D721Med (cell line): ENCODE results near the gene MAST4.

ENCODE experiments used
- DNase-seq: peaks from one replicate; pipeline ENCODE4 v3.0.0; 2011; ENCODE audit warnings: low spot score; ENCODE audit not compliant: insufficient read length
- FAIRE-seq: peaks from 2 replicates; lab custom pipeline; 2011; peaks lifted over from hg19 to GRCh38; lab: Jason Lieb, UNC
- TF ChIP-seq, protein P1 (sequence below): IDR thresholded peaks from 2 replicates; pipeline ENCODE4 v1.5.1; 2012; ENCODE audit warnings: mild to moderate bottlenecking, control low read depth; ENCODE audit not compliant: insufficient read depth; ENCODE audit errors: missing control alignments

The MAST4 gene

DNA sequence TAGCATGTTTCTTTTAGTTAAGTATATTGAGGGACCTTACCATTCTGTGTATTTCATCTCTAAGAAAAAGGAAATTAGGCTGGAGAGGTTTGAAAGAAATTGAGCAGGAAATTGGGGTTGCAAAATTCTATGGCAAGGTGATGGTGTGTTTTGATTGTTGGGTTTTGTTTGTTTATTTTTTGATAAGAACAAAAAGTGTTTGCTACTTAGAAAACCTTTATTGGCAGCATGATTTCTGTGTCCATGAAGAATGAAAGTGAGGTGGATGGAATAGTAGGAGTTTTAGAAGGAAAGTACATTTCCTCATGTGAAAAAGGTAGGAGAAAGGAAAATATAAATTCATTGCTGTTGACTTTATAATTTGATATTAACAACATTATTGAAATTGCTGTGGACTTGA is 433.3 kb downstream of the MAST4 start:
- TF ChIP-seq, protein P1, sequence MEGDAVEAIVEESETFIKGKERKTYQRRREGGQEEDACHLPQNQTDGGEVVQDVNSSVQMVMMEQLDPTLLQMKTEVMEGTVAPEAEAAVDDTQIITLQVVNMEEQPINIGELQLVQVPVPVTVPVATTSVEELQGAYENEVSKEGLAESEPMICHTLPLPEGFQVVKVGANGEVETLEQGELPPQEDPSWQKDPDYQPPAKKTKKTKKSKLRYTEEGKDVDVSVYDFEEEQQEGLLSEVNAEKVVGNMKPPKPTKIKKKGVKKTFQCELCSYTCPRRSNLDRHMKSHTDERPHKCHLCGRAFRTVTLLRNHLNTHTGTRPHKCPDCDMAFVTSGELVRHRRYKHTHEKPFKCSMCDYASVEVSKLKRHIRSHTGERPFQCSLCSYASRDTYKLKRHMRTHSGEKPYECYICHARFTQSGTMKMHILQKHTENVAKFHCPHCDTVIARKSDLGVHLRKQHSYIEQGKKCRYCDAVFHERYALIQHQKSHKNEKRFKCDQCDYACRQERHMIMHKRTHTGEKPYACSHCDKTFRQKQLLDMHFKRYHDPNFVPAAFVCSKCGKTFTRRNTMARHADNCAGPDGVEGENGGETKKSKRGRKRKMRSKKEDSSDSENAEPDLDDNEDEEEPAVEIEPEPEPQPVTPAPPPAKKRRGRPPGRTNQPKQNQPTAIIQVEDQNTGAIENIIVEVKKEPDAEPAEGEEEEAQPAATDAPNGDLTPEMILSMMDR, result no peak
- DNase-seq (no peak), FAIRE-seq (no peak)

DNA sequence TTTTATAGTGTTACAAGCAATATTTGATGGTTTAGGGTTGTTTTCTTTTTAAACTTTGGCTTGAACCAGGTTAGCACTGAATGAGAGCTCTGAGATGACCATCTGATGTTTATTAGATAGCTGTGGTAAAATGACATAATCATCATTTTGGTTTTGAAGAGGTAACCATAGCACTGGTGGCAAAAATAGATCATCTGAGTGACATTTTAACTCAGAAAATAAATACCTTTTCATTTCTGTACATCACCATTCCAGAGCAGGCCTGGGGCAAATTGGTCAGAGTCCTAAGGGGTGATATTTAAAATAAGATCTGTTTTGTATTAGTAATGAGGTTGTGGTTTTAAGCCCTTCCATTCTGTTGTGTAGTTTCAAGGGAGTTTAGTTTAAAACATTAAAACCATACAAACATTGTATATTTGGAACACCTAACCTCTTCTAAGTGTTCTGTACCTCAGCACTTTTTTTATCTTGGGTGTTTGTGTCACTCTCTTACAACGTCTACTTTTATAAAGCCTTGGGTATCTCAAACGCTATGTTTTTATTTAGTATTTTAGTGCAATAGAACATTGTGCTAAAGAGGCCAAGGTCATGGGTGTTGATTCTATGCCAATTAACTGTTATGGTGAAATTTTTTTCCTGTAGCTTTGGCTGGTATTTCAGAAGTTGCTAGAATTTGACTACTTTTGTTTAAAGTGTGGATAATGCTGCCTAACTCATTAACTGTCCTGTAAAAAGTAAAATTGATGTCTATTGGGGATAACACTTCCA is 434.3 kb downstream of the MAST4 start:
- FAIRE-seq (peak; percentile 68), DNase-seq (no peak)
- TF ChIP-seq, protein P1, result no peak

DNA sequence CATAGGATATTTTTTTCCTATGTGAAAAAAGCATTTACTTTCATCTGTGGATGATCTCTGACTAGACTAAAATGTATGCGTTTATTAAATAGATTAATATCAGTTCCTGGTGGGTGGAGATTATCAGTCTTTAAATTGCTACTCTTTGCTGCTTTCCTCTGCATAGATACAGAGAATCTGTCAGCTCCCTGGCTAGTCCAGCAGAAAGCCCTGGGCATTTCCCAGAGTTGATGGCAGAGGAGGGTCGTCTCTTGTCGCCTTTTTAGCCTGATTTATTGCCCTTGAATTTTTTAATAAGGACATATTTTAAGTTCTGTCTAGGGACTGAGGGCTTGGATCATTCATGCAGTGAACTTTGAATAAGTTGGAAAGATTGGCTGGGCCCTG is 434.9 kb downstream of the MAST4 start:
- FAIRE-seq, result no peak
- TF ChIP-seq, protein P1, result no peak

DNA sequence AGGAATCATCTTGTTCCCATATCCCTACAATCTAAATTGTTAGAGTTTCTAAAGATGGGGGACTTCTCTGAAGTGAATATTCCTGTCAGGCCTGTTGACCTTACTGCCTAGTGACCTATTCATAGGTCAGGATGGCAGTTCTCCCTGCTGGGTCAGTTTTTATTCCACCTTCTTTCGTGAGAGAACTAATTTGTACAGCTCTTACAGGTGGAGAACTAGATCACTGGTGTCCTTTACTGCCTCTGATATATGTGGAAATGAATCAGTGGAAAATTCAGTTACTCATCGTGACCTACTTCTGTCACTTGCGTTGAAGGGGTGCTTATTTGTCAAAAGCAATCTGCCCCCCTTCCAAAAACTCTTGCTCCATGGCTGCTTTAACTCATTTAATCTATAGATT is 435.5 kb downstream of the MAST4 start:
- DNase-seq (no peak), FAIRE-seq (no peak)
- TF ChIP-seq, protein P1, result no peak

More for the DNA sequence above, 434.9 kb downstream of the MAST4 start:
- no peak for DNase-seq

DNA sequence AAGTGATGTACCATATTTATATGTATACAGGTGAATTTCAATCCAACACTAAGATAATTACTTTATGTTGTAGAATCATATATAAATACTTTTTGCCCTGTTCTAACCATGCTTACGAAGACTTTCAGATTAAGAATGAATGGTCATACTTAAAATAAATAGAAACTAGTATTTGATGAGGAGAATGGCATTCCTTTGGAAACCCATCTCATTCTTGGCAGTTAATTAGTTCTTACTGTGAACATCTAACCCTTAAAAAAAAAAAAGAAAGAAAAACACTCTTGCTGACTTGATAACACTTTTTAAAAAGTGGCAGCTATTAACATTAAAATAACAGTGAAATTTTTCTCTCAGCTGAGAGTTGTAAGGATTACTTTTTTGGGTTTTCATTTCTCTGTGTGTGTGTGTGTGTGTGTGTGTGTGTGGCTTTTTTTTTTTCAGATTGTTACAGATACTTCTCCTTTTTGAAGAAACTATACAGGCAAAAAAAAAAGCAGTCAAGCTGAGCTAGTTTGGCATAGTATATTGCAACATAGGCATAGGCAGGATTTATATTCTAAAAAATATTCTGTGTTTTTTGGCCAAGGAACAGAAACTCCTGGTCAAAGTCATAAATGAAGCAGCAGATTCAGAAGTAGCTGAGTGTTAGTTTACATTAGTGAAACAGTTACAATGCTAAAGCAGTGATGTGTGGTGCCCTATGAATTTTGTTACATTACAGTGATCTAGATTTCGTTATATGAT is 436.9 kb downstream of the MAST4 start:
- FAIRE-seq (no peak), DNase-seq (no peak)
- TF ChIP-seq, protein P1, result no peak

DNA sequence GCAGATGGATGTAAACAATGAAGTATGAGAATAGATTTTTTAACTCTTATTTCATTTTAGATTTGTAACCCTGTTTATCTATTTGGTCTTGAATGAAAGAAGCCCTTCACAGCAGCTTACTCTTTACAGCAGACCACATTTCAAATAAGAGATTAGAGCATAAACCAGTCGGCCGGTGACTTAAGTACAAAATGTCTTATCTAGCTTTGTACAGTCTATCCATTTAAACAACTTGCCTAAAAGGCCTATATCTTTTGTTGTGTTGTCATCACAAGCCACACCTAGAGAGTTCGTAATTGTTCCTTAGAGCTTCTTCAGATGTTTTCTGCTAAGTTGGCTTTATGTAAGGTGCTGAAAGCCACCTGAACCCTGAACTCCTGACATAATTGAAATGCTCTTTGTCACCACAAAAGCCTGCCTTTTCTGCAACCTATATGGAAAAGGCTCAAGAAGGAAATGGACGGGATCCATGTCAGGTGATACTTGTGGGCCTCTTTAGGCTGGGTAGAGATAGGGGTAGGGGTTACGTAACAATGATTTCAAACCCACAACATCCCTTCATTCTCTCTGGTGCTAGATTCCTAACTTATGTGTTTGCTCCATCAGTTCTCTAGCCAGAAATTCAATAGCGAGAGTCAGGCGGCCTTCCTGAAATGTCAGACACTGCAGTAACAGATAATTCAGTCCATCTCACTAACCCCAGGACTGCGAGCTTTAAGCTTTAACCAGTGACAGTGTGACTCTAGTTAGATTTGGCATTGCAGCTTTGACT is 437.9 kb downstream of the MAST4 start:
- no peak for DNase-seq
- TF ChIP-seq, protein P1, result no peak
- FAIRE-seq, result no peak
